Calu3 (cell line): Measurements from ENCODE around the gene XIRP1. TPM values are rescaled to one million over a fixed set of nuclear protein-coding genes. Genes with fewer than 3 reads are reported as not detected.
"Not testable (repeated sequence)": the region's sequence is repeated elsewhere in the genome, so short reads cannot be mapped to it uniquely, and the experiment has no call there.

ENCODE experiments used
- BruUV-seq: library from RNA; stranded (reverse); fragments of 400-500 nt; replicated peaks from 2 replicates; lab custom pipeline; 2021; lab: Mats Ljungman, UMichigan
- CTCF ChIA-PET: fragments of 300-600 bp; sonication (Branson Sonifier 250); formaldehyde crosslinking; loops from one replicate; lab custom pipeline; 2022; ENCODE audit warnings: antibody characterized with exemption; lab: Charles Lee
- DNase-seq: peaks from one replicate; pipeline ENCODE4 v3.0.0; 2022
- H3K27ac Mint-ChIP-seq: one replicate; pipeline ENCODE4 v1.8.0; 2022; ENCODE audit warnings: mixed read lengths; ENCODE audit not compliant: unreplicated experiment
- H3K27me3 Mint-ChIP-seq: one replicate; pipeline ENCODE4 v1.8.0; 2022; ENCODE audit warnings: mixed read lengths; ENCODE audit not compliant: unreplicated experiment
- H3K36me3 Mint-ChIP-seq: one replicate; pipeline ENCODE4 v1.8.0; 2022; ENCODE audit warnings: mild to moderate bottlenecking, moderate library complexity, mixed read lengths; ENCODE audit not compliant: insufficient read depth, unreplicated experiment
- H3K4me1 Mint-ChIP-seq: one replicate; pipeline ENCODE4 v1.8.0; 2022; ENCODE audit warnings: mild to moderate bottlenecking, low read depth, mixed read lengths; ENCODE audit not compliant: unreplicated experiment
- H3K4me3 Mint-ChIP-seq: one replicate; pipeline ENCODE4 v1.8.0; 2022; ENCODE audit warnings: mild to moderate bottlenecking, low read depth, moderate library complexity, mixed read lengths; ENCODE audit not compliant: unreplicated experiment
- H3K9me3 Mint-ChIP-seq: one replicate; pipeline ENCODE4 v1.8.0; 2022; ENCODE audit warnings: low read depth, mixed read lengths; ENCODE audit not compliant: unreplicated experiment
- intact Hi-C: fragments of 100-400 bp; cut with micrococcal nuclease; formaldehyde crosslinking; loops from one replicate; pipeline ENCODE4 v1.10.0; 2022; ENCODE audit not compliant: unreplicated experiment
- total RNA-seq: library from RNA; stranded (reverse); gene quantifications from 2 replicates; pipeline ENCODE4 v1.2.3, GENCODE V29; 2022
- TF ChIP-seq, protein P1 (sequence below): fragments of 200-600 bp; IDR thresholded peaks from one replicate; pipeline ENCODE4 v1.8.0; 2022; ENCODE audit warnings: antibody characterized with exemption; ENCODE audit not compliant: unreplicated experiment

XIRP1 gene
- total RNA-seq, 1 experiment from 2014 or later, result not detected

DNA sequence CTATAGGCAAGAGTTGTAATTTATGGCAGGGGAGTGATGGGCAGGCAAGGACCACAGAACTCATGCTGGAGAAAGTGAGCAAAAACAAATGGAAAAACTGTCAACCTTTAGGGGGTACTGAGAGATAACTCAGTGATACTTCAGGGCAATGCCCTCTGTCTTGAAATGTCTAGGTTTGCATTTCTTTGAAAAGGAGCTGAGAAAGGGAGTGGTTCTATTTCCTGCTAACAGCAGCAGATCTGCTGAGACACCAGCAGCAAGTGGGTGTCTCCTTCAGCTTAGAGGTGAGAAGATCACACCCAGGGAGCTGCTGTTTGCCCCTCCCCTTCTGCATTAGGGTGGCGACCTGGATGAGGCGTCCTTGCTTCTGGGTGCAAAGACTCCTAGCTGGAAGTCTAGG lies 42.3 kb upstream of the XIRP1 start:
- DNase-seq, result no peak
- no peak overlapping the region for H3K27ac Mint-ChIP-seq
- H3K4me3 Mint-ChIP-seq, result no peak overlapping the region
- intact Hi-C loops, result no loop called here
- H3K27me3 Mint-ChIP-seq, result peaks cover 86% of the 10 kb centered on the region
- no TSS peak for BruUV-seq
- CTCF ChIA-PET, result no interaction called here
- TF ChIP-seq, protein P1, sequence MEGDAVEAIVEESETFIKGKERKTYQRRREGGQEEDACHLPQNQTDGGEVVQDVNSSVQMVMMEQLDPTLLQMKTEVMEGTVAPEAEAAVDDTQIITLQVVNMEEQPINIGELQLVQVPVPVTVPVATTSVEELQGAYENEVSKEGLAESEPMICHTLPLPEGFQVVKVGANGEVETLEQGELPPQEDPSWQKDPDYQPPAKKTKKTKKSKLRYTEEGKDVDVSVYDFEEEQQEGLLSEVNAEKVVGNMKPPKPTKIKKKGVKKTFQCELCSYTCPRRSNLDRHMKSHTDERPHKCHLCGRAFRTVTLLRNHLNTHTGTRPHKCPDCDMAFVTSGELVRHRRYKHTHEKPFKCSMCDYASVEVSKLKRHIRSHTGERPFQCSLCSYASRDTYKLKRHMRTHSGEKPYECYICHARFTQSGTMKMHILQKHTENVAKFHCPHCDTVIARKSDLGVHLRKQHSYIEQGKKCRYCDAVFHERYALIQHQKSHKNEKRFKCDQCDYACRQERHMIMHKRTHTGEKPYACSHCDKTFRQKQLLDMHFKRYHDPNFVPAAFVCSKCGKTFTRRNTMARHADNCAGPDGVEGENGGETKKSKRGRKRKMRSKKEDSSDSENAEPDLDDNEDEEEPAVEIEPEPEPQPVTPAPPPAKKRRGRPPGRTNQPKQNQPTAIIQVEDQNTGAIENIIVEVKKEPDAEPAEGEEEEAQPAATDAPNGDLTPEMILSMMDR, result no peak
- H3K4me1 Mint-ChIP-seq, result no peaks in the 10 kb centered on the region
- no peaks in the 10 kb centered on the region for H3K36me3 Mint-ChIP-seq
- H3K9me3 Mint-ChIP-seq, result no peaks in the 10 kb centered on the region

GRCh38 chr3:39232859-39233258 lies 40.5 kb upstream of the XIRP1 start:
- no peak overlapping the region for H3K4me3 Mint-ChIP-seq
- no peaks in the 10 kb centered on the region for H3K36me3 Mint-ChIP-seq
- CTCF ChIA-PET, result no interaction called here
- H3K9me3 Mint-ChIP-seq, result no peaks in the 10 kb centered on the region
- intact Hi-C loops, result no loop called here
- BruUV-seq, result no TSS peak
- TF ChIP-seq, protein P1, result no peak
- no peak overlapping the region for H3K27ac Mint-ChIP-seq
- no peak for DNase-seq
- no peaks in the 10 kb centered on the region for H3K4me1 Mint-ChIP-seq
- peaks cover 68% of the 10 kb centered on the region for H3K27me3 Mint-ChIP-seq

DNA sequence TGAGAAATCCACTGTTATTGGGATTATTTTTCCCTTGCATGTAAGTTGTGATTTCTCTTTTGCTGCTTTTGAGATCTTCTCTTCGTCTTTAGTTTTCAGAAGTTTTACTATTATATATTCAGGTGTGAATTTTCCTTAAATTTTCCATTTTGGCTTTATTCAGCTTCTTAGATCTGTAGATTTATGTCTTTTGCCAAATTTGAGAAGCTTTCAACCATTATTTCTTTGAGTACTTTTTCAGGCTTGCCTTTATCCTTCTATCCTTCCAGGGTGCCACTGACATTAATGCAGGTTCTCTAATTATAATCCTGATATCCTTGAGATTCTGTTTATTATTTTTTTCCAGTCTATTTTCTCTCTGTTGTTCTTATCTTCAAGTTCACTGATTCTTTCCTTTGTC lies 38.1 kb upstream of the XIRP1 start:
- H3K36me3 Mint-ChIP-seq, result no peaks in the 10 kb centered on the region
- H3K4me1 Mint-ChIP-seq, result no peaks in the 10 kb centered on the region
- H3K4me3 Mint-ChIP-seq, result no peak overlapping the region
- peaks cover 65% of the 10 kb centered on the region for H3K27me3 Mint-ChIP-seq
- DNase-seq, result no peak
- no TSS peak for BruUV-seq
- intact Hi-C loops, result no loop called here
- no peak overlapping the region for H3K27ac Mint-ChIP-seq
- TF ChIP-seq, protein P1, result no peak
- H3K9me3 Mint-ChIP-seq, result no peaks in the 10 kb centered on the region
- CTCF ChIA-PET, result no interaction called here

GRCh38 chr3:39228496-39228895 lies 36.1 kb upstream of the XIRP1 start:
- BruUV-seq, result no TSS peak
- TF ChIP-seq, protein P1, result no peak
- CTCF ChIA-PET, result no interaction called here
- no peak for DNase-seq
- H3K36me3 Mint-ChIP-seq, result no peaks in the 10 kb centered on the region
- H3K27ac Mint-ChIP-seq, result no peak overlapping the region
- no peaks in the 10 kb centered on the region for H3K4me1 Mint-ChIP-seq
- intact Hi-C loops, result no loop called here
- H3K9me3 Mint-ChIP-seq, result no peaks in the 10 kb centered on the region
- H3K4me3 Mint-ChIP-seq, result no peak overlapping the region
- peaks cover 65% of the 10 kb centered on the region for H3K27me3 Mint-ChIP-seq

DNA sequence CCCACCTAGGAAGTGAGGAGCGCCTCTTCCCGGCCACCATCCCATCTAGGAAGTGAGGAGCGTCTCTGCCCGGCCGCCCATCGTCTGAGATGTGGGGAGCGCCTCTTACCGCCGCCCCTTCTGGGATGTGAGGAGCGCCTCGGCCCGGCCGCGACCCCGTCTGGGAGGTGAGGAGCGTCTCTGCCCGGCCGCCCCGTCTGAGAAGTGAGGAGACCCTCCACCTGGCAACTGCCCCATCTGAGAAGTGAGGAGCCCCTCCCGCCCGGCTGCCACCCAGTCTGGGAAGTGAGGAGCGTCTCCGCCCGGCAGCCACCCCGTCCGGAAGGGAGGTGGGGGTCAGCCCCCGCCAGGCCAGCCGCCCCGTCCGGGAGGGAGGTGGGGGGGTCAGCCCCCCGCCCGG lies 35.2 kb upstream of the XIRP1 start:
- BruUV-seq, H3K36me3 Mint-ChIP-seq, H3K4me3 Mint-ChIP-seq, H3K27ac Mint-ChIP-seq, DNase-seq, intact Hi-C loops, CTCF ChIA-PET, H3K9me3 Mint-ChIP-seq, H3K4me1 Mint-ChIP-seq: not testable (repeated sequence)
- peaks cover 65% of the 10 kb centered on the region for H3K27me3 Mint-ChIP-seq
